Activated B cell treated with CpG ODN at 0.5 μM for 24 hours (primary cell): ENCODE data around the gene SCNN1A. TPM values are rescaled to one million over a fixed set of nuclear protein-coding genes. Genes with fewer than 3 reads are reported as not detected.

Source experiments
- ATAC-seq: fragments of 200-7000 bp; cut with Tn5 transposase; one replicate; pipeline ENCODE4 v1.10.0; 2021; ENCODE audit warnings: low read depth, mild to moderate bottlenecking, moderate library complexity
- CTCF ChIA-PET: fragments of 350-600 bp; sonication (Branson Sonifier 250); formaldehyde crosslinking; loops from one replicate; lab custom pipeline; 2021; ENCODE audit warnings: antibody characterized with exemption; lab: Charles Lee
- POLR2A ChIA-PET: fragments of 350-600 bp; sonication (Branson Sonifier 250); formaldehyde crosslinking; loops from one replicate; lab custom pipeline; 2021; ENCODE audit warnings: antibody characterized with exemption; lab: Charles Lee
- DNase-seq: peaks from one replicate; pipeline ENCODE4 v3.0.0; 2022
- H3K27ac Mint-ChIP-seq: one replicate; pipeline ENCODE4 v1.8.0; 2020; ENCODE audit warnings: mixed read lengths
- H3K27me3 Mint-ChIP-seq: one replicate; pipeline ENCODE4 v1.8.0; 2021; ENCODE audit warnings: mixed read lengths
- H3K36me3 Mint-ChIP-seq: one replicate; pipeline ENCODE4 v1.8.0; 2021; ENCODE audit warnings: low read depth, mixed read lengths
- H3K4me1 Mint-ChIP-seq: one replicate; pipeline ENCODE4 v1.8.0; 2021; ENCODE audit warnings: mixed read lengths
- H3K4me3 Mint-ChIP-seq: one replicate; pipeline ENCODE4 v1.8.0; 2020; ENCODE audit warnings: mild to moderate bottlenecking, mixed read lengths
- H3K9me3 Mint-ChIP-seq: one replicate; pipeline ENCODE4 v1.8.0; 2020; ENCODE audit warnings: mixed read lengths
- CTCF ChIP-seq: fragments of 200-600 bp; IDR thresholded peaks from one replicate; pipeline ENCODE4 v1.8.0; 2022; ENCODE audit warnings: antibody characterized with exemption, mild to moderate bottlenecking
- intact Hi-C: fragments of 100-400 bp; cut with micrococcal nuclease; formaldehyde crosslinking; loops from one replicate; pipeline ENCODE4 v1.15.1; 2024
- total RNA-seq: library from RNA; stranded (reverse); gene quantifications from 2 replicates; pipeline ENCODE4 v1.2.3, GENCODE V29; 2022

SCNN1A gene
- total RNA-seq, 1 donor from 2014 or later: not detected

- Mint-ChIP-seq H3K27ac (no peak overlapping the region), H3K36me3 (no peaks in the 10 kb centered on the region), H3K27me3 (peaks cover 67% of the 10 kb centered on the region), H3K4me3 (no peak overlapping the region), H3K9me3 (no peaks in the 10 kb centered on the region), H3K4me1 (peaks cover 3% of the 10 kb centered on the region)
- no peak for DNase-seq
- TF ChIP-seq CTCF: no peak
- ATAC-seq: no peak
- intact Hi-C loops: no loop called here
- POLR2A ChIA-PET: no interaction called here
- CTCF ChIA-PET: no interaction called here
Observed at GRCh38 chr12:6355491-6356373, 19.6 kb downstream of the SCNN1A start.

DNA sequence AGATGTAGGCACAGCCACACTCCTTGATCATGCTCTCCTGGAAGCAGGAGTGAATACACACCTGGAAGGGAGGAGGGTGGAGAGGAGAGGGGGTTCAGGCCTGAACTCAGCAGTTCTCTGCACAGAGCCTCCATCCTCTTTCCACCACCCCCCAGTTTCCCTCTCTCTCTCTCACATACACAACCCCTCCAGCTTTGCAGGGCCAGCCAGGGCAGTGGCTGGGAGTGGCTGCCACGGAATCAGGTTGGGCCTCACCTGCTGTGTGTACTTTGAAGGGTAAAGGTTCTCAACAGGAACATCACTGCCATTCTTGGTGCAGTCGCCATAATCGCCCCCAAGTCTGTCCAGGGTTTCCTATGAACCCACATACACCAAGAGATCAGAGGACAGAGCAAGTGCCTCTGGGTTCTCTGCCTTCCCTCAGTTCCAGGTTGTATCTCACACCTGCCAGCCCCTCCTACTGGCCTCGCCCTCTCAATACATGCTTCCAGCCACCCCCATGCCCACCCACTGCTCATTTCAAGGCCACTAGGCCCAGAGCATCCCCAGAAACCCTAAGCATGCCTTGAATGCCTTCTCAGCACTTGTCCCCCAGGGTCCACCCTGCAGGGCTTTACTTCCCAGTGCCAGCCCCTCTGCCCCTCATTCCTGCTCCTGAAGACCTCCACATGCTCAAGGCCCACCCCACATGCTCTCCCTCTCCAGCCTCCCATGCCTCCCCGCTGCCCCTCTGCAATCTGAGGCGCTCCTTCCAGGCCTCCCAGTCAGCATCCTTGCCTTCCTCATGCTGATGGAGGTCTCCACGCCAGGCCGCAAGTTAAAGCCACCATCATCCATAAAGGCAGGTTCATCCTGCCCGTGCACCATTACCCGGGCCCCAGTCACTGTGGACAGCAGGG lies 20.6 kb downstream of the SCNN1A start:
- H3K27ac Mint-ChIP-seq: no peak overlapping the region
- no peaks in the 10 kb centered on the region for H3K36me3 Mint-ChIP-seq
- no peak for TF ChIP-seq CTCF
- no peak overlapping the region for H3K4me3 Mint-ChIP-seq
- intact Hi-C loops: no loop called here
- ChIA-PET CTCF (no interaction called here), POLR2A (no interaction called here)
- DNase-seq (no peak), ATAC-seq (no peak)
- peaks cover 3% of the 10 kb centered on the region for H3K4me1 Mint-ChIP-seq
- no peaks in the 10 kb centered on the region for H3K9me3 Mint-ChIP-seq
- peaks cover 59% of the 10 kb centered on the region for H3K27me3 Mint-ChIP-seq

- Mint-ChIP-seq H3K9me3 (no peaks in the 10 kb centered on the region), H3K27ac (no peak overlapping the region), H3K27me3 (peaks cover 60% of the 10 kb centered on the region), H3K36me3 (no peaks in the 10 kb centered on the region), H3K4me1 (peaks cover 3% of the 10 kb centered on the region), H3K4me3 (no peak overlapping the region)
- DNase-seq (no peak), ATAC-seq (no peak)
- POLR2A ChIA-PET: no interaction called here
- TF ChIP-seq CTCF: no peak
- CTCF ChIA-PET: no interaction called here
- intact Hi-C loops: no loop called here
Observed at GRCh38 chr12:6352193-6353173, 22.9 kb downstream of the SCNN1A start.

- Mint-ChIP-seq H3K36me3 (no peaks in the 10 kb centered on the region), H3K27me3 (peaks cover 62% of the 10 kb centered on the region), H3K9me3 (peaks cover 4% of the 10 kb centered on the region), H3K4me1 (peaks cover 3% of the 10 kb centered on the region), H3K27ac (no peak overlapping the region), H3K4me3 (no peak overlapping the region)
- ChIA-PET CTCF (no interaction called here), POLR2A (interaction anchor here (0.7 kb wide), 1 partner anchor 74 kb away, joined by 5 read pairs; no protein-coding TSS in a partner anchor)
- TF ChIP-seq CTCF: no peak
- intact Hi-C loops: no loop called here
- ATAC-seq (no peak), DNase-seq (no peak)
Observed at GRCh38 chr12:6351622-6352021, 23.7 kb downstream of the SCNN1A start.
